ENCODE results near the gene SMCO2. TPM values are rescaled to one million over a fixed set of nuclear protein-coding genes. Genes with fewer than 3 reads are reported as not detected.

The SMCO2 gene
- total RNA-seq, 2 donors from 2014 or later: not detected

GRCh38 chr12:27437839-27438238 is 8.7 kb upstream of the SMCO2 start:
- TF ChIP-seq, protein P1, sequence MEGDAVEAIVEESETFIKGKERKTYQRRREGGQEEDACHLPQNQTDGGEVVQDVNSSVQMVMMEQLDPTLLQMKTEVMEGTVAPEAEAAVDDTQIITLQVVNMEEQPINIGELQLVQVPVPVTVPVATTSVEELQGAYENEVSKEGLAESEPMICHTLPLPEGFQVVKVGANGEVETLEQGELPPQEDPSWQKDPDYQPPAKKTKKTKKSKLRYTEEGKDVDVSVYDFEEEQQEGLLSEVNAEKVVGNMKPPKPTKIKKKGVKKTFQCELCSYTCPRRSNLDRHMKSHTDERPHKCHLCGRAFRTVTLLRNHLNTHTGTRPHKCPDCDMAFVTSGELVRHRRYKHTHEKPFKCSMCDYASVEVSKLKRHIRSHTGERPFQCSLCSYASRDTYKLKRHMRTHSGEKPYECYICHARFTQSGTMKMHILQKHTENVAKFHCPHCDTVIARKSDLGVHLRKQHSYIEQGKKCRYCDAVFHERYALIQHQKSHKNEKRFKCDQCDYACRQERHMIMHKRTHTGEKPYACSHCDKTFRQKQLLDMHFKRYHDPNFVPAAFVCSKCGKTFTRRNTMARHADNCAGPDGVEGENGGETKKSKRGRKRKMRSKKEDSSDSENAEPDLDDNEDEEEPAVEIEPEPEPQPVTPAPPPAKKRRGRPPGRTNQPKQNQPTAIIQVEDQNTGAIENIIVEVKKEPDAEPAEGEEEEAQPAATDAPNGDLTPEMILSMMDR (IDR thresholded peaks at IDR 0.05): no peak
- DNase-seq (ENCODE audit: low spot score): no peak
- Histone ChIP-seq H3K9me3 (no peaks in the 10 kb centered on the region), H3K36me3 (no peaks in the 10 kb centered on the region), H3K27me3 (no peaks in the 10 kb centered on the region), H3K4me1 (peaks cover 0 to 9% of the 10 kb centered on the region in 2 donors), H3K4me3 (no peak overlapping the region), H3K27ac (no peak overlapping the region)

DNA sequence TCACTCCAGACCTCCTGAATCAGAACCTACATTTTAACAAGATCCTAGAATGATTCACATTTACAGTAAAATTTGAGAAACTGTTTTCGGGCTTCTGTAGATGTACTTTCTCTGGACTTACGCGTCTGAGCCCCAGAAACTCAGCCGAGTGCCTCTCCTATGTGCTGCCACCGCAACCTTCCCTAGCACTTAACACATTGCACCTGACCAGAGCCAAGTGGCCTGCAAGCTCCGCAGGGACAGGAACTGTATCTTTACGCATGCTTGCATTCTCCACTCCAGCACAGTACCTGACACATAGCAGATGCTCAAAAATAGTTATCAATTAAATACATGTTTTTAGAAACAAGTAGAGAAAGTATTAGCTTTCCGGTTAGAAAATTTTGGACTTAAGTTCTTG is 1.2 kb downstream of the SMCO2 start:
- Histone ChIP-seq H3K27ac (no peak overlapping the region), H3K4me3 (no peak overlapping the region), H3K4me1 (no peaks in the 10 kb centered on the region), H3K9me3 (peaks cover 0 to 10% of the 10 kb centered on the region in 2 donors), H3K27me3 (no peaks in the 10 kb centered on the region), H3K36me3 (no peaks in the 10 kb centered on the region)
- TF ChIP-seq, protein P1 (IDR thresholded peaks at IDR 0.05): no peak
- no peak for DNase-seq (ENCODE audit: low spot score)

- H3K27me3 ChIP-seq: no peaks in the 10 kb centered on the region
- no peak overlapping the region for H3K4me3 ChIP-seq
- TF ChIP-seq, protein P1 (IDR thresholded peaks at IDR 0.05): no peak
- H3K27ac ChIP-seq: no peak overlapping the region
- no peaks in the 10 kb centered on the region for H3K36me3 ChIP-seq
- H3K4me1 ChIP-seq: no peaks in the 10 kb centered on the region
- H3K9me3 ChIP-seq: peaks cover 0 to 10% of the 10 kb centered on the region in 2 donors
- DNase-seq (ENCODE audit: low spot score): no peak
Measured at GRCh38 chr12:27449026-27449425, 2.5 kb downstream of the SMCO2 start.

GRCh38 chr12:27449893-27450534 is 3.5 kb downstream of the SMCO2 start:
- H3K27me3 ChIP-seq: no peaks in the 10 kb centered on the region
- TF ChIP-seq, protein P1 (IDR thresholded peaks at IDR 0.05): no peak
- no peak overlapping the region for H3K4me3 ChIP-seq
- peaks cover 0 to 10% of the 10 kb centered on the region in 2 donors for H3K9me3 ChIP-seq
- H3K36me3 ChIP-seq: no peaks in the 10 kb centered on the region
- peak overlapping the region in 1 of 2 donors; percentile 42 for H3K27ac ChIP-seq
- DNase-seq (ENCODE audit: low spot score): no peak
- H3K4me1 ChIP-seq: no peaks in the 10 kb centered on the region

- Histone ChIP-seq H3K9me3 (peaks cover 0 to 2% of the 10 kb centered on the region in 2 donors), H3K4me1 (no peaks in the 10 kb centered on the region), H3K27me3 (no peaks in the 10 kb centered on the region), H3K27ac (no peak overlapping the region), H3K36me3 (no peaks in the 10 kb centered on the region), H3K4me3 (no peak overlapping the region)
- DNase-seq (ENCODE audit: low spot score): no peak
- TF ChIP-seq, protein P1 (IDR thresholded peaks at IDR 0.05): no peak
Measured at GRCh38 chr12:27451036-27451825, 4.7 kb downstream of the SMCO2 start.

Measured in right atrium auricular region (tissue), 2 donors.